Measurements from ENCODE around the gene SHISA5.

The SHISA5 gene

DNA sequence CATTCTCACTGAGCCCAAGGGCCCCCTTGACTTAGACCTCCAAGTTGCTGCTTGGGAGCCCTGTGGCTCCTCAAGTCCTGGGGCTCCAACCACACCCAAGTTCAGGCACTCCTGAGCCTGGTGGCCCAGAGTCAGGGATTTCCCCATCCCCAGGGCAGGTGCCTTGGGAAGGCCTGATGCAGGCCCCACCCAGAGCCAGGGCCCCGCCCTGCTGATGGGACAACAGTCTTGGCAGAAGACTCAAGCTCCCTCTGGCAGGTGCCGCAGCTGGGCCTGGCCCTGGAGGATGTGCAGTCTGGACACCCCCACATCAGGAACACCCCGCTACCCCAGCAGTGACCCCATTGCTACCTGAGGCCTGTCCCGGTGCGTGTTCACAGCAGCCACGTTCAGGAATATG lies 17.7 kb upstream of the SHISA5 start:
- DNase-seq (ENCODE audit: low spot score) = no peak
- no peak for TF ChIP-seq CTCF (conservative IDR thresholded peaks at IDR 0.05; ENCODE audit: low read depth)
- H3K27ac ChIP-seq = peak overlapping the region; percentile 18
- CTCF ChIA-PET = no interaction called here
- POLR2A ChIA-PET (ENCODE audit: low non-redundant PET) = no interaction called here

- ChIA-PET POLR2A (ENCODE audit: low non-redundant PET) (interaction anchor here (0.6 kb wide), 1 partner anchor 33 kb away, joined by 3 read pairs; no protein-coding TSS in a partner anchor), CTCF (no interaction called here)
- H3K27ac ChIP-seq = peak overlapping the region; percentile 52
- no peak for TF ChIP-seq CTCF (conservative IDR thresholded peaks at IDR 0.05; ENCODE audit: low read depth)
- no peak for DNase-seq (ENCODE audit: low spot score)
Measured at GRCh38 chr3:48519277-48519643, 15.3 kb upstream of the SHISA5 start.

DNA sequence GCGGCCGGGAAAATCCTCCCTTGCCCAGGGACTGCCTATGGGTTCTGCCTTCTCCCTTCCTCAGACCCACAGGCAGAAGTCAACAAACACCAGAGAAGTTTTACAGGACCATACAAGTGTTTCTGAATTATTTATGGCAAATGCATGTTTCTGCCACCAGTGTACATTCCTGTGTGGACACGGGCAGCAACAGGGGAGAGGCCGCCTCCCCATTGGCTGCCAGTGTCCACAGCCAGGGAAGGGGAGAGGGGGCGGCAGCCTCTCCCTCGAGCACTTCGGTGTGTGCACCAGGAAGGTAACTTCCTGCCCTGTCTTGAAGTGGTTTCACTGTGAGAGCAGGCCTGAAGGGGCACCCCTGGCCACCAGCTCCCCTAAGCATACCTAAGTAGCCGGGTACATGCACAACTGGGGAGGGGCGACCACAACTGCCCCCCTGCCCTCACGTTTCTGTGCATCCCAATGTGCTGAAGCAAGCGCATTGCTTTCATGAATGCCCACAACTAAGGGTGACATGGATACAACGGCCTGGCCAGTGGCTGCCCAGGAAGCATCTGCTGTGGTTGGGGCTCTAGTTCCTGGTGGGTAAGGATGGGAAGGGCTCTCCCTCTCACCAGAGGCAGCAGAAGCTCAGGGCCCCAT lies 14.8 kb upstream of the SHISA5 start:
- no peak for TF ChIP-seq CTCF (conservative IDR thresholded peaks at IDR 0.05; ENCODE audit: low read depth)
- peak overlapping the region; percentile 52 for H3K27ac ChIP-seq
- DNase-seq (ENCODE audit: low spot score) = no peak
- POLR2A ChIA-PET (ENCODE audit: low non-redundant PET) = interaction anchor here (0.6 kb wide), 1 partner anchor 33 kb away, joined by 3 read pairs; no protein-coding TSS in a partner anchor
- CTCF ChIA-PET = no interaction called here

DNA sequence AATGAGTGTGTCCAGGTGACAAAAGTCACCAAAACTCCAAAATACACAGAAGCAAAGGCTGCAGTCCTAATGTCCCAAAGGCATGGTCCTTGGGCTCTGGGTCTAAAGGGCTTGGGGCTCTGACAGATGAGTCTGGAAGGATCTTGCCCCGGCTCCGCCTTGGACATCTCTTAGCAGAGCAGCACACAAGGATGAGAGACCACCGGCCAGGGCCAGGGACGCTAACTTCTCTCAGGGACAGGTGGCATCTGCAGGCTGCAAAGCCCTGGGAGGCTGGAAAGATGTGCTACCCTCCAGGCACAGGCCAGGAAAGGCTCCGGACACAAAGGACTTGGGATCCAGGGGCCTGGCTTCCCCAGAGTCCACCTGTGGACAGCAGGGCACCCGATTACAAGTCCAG lies 14.1 kb upstream of the SHISA5 start:
- H3K27ac ChIP-seq = peak overlapping the region; percentile 52
- ChIA-PET CTCF (no interaction called here), POLR2A (ENCODE audit: low non-redundant PET) (no interaction called here)
- DNase-seq (ENCODE audit: low spot score) = no peak
- TF ChIP-seq CTCF (conservative IDR thresholded peaks at IDR 0.05; ENCODE audit: low read depth) = no peak

DNA sequence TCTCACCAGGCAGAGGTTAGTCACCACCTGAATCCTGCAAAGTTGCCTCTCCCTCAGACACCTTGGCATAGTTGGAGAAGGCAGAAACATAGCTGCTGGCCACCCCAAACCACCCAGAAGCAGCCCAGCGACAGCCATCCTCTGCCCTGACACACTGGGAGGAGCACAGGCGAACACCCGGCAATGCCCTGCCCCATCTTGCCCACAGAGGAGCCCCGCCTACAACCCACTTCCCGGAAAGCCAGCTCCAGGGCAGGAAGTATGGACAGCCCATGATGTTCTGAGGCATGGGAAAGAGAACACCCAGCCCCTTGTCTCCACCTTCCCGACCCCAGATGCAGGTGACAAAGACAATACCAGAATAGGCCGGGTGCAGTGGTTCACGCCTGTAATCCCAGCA lies 12.6 kb upstream of the SHISA5 start:
- no peak for TF ChIP-seq CTCF (conservative IDR thresholded peaks at IDR 0.05; ENCODE audit: low read depth)
- H3K27ac ChIP-seq = peak overlapping the region; percentile 52
- ChIA-PET POLR2A (ENCODE audit: low non-redundant PET) (no interaction called here), CTCF (no interaction called here)
- no peak for DNase-seq (ENCODE audit: low spot score)

- TF ChIP-seq CTCF (conservative IDR thresholded peaks at IDR 0.05; ENCODE audit: low read depth) = no peak
- H3K27ac ChIP-seq = no peak overlapping the region
- ChIA-PET CTCF (interaction anchor here (0.6 kb wide), 1 partner anchor 210 kb away, joined by 7 read pairs; no protein-coding TSS in a partner anchor), POLR2A (ENCODE audit: low non-redundant PET) (no interaction called here)
- DNase-seq (ENCODE audit: low spot score) = no peak
Measured at GRCh38 chr3:48514431-48515227, 10.7 kb upstream of the SHISA5 start.
